Measurements from ENCODE around the gene GRIP2.

The GRIP2 gene

DNA sequence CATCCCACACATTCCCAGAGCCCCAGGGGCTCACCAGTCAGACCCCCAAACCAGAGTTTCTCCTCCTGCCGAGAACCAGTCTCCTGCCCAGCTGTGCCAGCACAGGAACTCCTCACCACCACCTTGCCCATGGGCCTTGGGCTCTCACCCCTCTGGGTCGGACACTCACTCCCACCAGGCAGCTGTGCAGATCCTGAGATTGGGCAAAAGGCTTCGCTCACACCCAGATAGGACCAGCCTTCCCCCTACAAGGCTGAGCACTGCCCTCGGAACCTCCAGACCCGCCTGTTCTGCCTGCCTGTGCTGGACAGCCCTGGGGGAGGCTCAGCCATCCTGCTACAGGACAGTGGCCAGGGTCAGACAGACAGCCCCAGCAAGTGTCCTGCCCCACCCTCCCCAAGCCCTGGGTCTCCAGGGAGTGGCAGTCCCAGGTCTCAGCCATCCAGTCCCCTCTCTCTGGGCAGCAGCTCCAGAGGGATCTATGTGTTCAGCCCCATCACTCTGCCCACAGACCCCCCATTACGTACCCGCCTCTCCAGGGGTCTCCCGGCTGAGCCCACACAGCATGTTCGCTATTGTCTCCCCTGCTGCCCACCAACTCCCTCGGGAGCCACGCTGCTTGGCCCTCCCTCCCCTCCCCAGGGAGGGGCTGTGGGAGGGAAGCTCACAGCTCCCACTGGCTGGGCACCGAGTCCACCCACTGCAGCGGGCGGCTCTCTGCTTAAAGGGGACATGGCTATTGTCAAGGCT, at the start of gene GRIP2:
GRIP2 (minus strand) TSS at position 601 of the 750 bp plus-strand sequence; CDS start at position 567, 34 bp downstream.
- DNase-seq (ENCODE audit: low read depth, low spot score), result no peak

DNA sequence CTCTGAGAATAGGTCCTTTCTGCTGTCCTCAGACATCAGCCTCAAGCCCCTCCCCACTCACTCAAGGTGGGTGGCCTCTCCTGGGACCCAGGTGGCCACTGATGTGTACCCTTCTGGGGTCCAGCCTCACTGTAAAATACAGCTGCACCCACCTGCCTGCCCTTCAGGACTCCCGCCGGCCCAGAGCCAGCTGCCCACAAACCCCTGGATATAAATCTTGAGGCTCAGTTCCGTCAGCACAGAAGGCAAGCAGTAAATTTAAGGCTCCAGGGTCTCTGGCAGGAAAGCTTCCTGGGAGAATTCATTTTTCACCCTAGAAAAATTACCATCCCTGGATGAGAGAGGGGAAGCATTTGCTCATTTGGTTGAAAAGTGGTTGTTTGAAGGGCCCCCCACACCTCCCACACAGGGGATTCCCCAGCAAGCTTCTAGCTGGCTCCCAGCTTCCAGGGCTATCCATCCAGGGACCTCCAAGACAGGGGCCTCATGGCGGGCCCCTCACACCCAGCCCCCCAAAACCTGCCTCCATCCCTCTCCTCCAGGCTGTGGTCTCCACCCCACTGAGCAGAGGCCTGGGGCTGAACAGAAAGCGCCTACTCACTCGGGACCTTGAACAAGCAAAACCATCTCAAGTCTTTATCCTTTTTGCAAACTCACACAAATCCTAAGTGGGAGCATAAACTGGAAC, 48.4 kb upstream of the GRIP2 start:
- DNase-seq (ENCODE audit: low read depth, low spot score), result no peak

DNA sequence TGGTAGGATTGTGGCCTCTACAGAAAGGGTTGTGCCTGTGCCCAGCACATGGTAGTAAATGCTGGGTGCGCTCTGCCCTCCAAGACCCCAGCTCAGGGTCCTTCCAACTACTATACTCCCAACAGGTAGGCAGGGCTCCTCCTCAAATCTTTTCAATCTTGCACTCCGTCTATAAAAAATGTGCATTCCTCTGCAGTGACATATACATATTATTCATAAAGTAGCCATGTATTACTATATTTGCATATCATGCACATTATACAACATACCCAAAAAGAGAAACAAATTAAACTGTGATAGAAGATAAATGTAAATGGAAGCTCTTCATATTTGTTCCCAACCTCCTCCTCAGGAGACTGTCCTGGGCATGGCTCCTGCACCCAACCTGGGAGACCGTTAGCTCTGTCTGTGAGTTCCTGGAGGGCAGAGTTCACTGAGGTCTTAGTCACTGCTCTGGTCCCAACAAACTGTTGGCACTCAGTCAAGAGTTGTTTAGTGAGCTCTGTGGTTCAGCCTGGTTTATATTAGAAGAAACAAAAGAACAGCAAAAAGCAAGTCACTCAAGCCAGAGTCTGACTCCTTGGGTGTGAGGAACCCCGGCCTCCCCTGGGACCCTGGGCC, 47.7 kb upstream of the GRIP2 start:
- no peak for DNase-seq (ENCODE audit: low read depth, low spot score)

DNA sequence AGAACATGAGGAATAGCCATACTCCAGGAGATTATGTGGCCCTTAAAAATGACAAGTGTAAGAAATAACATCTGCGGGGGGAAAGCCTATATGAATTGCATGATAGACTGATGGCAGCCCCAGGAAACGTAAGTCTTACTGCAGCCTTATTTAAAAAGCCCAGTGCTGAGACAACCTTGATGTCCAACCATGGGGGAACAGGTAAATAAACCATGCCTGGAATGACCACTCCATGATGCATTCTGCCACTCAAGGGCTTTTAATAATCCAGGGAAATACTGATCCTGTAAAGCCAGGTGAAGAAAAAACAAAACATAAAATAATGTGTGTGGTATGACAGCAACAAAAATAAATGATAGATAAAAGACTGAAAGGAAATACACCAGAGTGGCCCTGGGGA, 46.5 kb upstream of the GRIP2 start:
- no peak for DNase-seq (ENCODE audit: low read depth, low spot score)

DNA sequence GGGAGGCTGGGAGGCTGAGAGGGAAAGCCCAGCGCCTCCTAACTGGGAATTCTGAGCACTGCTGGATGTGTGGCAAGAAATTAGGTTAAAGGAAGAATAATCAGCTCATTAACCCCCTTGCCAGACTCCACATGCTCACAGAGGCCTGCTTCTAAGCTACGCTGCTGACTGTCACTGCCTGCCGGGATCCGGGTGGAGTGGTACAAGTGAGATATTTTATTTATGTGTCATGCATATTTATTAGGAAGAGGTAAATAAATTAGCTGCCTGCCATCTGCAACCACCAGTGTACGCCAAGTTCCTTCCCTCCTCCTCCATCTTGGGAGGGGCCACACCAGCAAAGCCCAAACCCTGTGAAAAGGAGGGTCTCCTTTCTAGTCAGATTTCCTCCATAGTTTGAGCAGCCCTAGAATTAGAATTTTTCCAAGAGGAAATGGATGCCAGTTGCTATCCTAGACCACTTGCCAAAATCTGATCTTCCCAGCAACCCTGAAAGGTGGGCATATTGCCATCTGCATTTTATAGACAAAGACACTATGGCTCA, 43.5 kb upstream of the GRIP2 start:
- DNase-seq (ENCODE audit: low read depth, low spot score), result no peak

DNA sequence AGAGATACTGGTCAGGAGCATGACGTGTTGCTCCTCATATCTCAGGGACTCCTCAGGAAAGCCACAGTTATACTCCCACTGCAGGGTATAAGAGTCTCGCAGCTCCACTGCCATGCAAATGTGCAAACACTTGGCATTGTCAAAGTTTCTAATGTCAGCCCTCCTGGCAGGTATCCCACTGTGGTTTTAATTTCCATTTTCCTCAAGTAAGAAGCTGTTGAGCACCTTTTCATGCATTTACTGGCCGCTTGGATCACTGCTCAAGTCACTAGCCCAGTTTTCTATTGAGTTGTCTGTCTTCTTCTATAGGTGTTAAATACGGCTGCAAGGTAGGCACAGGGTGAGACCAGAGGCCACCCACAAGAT, 41.9 kb upstream of the GRIP2 start:
- no peak for DNase-seq (ENCODE audit: low read depth, low spot score)

DNA sequence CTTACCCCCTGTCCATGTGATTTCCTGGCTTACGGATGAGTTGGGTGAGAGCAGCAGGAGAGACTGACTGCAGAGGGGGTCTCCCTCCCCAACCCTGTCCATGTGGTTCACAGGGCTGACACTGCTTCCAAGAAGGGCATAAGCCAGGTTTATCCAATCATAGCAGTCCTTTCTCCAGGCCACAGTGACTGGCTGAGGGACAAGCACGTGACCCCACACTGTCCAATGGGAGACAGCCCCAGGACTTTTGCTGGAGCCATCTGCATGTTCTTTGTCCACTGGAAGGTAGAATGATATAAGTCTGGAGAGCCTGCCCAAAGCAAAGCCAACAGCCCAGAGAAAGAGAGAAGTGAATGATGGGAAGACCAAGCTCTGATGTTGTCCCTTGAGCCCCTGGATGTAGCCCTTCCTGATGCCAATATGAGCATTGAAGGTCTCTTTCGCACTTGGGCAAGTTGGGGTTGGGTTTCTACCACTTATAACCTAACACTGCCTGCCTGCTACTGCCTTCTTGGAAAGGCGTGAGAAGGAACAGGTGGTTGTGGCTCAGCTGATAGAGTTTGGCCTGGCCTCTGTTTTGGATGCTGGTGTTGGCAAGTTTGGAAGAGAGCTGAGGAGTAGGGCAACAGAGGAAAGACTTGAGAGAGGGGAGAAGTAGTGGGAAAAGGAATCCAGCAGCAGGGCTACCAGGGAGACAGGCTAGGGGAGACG, 41.3 kb upstream of the GRIP2 start:
- no peak for DNase-seq (ENCODE audit: low read depth, low spot score)

DNA sequence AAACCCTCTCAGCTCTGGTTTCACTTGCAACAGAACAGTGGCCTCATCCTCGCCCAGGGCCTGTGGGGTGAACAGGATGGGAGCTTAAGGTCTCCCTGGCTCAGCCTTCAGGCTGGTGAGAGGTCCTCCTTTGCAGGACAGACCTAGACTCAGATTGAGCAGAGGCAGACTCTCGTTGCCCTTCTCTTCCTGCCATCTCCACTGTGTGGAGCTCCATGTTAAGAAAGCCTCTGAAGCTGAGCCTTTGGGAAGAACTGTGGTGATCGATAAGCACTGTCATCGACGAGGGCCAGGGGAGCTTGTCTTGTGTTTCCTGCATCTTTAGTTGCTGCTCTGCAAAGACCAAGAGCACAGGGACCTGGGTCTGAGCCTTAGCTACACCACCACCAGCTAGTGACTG, 37.8 kb upstream of the GRIP2 start:
- no peak for DNase-seq (ENCODE audit: low read depth, low spot score)

DNA sequence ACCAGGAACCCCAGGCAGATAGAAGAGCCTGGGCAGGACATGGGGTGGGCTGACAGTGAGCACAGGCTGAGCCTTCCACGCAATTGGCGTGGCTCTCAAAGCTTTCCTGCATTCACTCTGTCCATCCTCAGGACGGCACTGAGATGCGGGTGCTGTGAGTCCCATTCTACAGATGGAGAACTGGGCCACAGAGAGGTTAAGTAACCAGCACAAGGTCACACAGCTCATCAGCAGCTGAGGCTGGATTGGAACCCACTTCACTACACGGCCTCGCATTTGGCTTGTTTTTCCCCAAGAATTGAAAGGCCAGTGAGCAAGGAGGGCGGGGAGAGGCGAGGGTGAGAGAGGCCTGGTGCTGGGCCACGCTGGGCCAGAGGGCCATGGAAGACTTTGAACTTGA, 36.0 kb upstream of the GRIP2 start:
- DNase-seq (ENCODE audit: low read depth, low spot score), result no peak

DNA sequence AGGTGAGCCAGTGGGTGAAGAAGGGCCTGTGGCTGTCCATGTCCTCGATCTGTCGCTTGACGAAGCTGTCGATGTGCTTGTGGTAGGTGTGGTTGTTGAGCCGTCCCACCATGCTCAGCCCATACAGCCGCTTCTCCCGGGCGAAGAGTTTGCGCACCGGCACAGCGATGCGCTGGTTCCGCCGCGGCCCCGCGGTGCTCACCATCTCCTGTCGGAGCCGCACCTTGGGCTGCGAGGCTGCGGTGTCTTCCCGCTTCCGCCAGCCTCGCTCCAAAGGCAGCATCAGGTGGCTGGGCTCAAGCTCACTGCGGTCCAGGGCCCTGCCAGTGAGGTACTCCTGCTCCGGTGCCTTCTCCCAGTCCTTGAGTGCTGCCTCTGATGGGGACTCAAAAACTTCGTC, 34.0 kb upstream of the GRIP2 start:
- DNase-seq (ENCODE audit: low read depth, low spot score), result no peak

DNA sequence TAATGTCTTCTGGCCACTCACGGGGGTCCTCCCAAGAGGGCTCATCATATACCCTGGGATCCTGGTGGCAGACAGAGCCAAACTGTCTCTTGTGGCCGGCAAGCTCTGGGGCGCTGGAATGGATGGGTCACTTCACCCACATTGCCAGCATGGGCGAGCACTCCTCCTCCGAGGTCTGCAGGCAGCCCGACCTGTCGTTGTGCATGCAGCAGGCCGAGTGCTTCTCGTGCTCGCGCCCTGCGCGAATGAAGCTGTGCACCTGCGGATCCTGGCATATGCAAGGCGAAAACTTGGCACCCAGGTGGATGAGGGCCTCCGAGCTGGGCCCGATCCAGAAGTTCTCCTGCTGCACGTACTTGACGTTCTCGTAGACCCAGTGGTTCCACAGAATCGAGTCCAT, 33.6 kb upstream of the GRIP2 start:
- no peak for DNase-seq (ENCODE audit: low read depth, low spot score)

DNA sequence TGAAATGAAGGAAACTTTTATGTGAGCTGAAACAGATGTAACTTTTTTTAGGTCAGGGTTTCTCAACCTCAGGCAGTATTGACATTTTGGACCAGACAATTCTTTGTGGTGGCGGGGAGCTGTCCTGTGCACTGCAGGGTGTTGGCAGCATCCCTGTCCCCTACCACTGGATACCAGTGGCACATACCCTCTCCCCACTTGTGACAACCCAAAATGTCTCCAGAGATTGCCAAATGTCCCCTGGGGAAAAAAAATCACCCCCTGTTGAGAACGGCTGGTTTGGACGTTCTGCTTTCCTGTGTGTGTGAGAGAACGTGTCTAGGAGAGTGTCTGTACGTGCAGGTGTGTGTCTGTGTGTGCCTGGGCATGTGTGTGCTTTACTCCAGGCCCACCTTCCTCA, 30.7 kb upstream of the GRIP2 start:
- DNase-seq (ENCODE audit: low read depth, low spot score), result no peak

DNA sequence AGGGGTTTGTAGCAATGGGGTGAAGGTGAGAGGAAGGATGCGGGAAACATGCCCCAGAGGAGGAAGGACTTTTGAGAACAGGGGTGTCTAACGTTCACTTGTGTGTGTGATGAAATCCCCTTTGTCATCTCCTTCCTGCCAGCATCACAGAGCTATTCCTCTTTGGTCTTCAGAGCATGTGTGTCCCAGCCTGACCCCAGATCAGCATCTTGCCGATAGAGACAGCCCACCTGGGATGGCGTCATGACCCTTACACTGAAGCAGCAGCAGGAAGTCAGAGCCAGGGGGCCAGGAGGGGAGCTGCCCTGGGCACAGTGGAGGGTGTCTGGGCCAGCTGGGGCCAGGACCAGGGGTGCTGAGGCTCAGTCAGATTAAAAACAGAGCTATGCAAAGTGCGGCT, 29.9 kb upstream of the GRIP2 start:
- no peak for DNase-seq (ENCODE audit: low read depth, low spot score)

DNA sequence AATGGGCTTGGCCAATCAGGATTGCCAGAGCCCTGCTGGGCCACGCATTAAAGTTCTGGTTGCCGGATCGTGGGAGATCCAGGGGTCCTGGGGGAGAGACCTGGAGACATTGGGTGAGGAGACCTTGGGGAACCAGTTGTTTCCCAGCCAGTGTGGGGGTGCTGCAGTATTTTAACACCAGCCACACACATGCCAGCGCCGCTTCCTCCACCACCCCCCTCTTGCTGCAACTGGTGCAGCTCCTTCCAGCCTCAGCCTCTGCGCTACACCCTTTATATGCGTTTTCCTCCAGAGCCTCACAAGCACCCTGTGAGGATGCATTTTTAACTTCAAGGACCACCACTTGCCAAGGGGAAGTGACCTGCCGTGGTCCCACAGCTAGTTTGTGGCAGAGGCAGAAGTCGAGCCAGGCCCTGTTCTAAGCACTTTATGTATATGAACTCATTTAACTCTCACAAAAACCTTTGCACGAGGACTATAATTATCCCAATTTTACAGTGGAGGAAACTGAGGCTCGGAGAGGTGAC, 29.4 kb upstream of the GRIP2 start:
- no peak for DNase-seq (ENCODE audit: low read depth, low spot score)

DNA sequence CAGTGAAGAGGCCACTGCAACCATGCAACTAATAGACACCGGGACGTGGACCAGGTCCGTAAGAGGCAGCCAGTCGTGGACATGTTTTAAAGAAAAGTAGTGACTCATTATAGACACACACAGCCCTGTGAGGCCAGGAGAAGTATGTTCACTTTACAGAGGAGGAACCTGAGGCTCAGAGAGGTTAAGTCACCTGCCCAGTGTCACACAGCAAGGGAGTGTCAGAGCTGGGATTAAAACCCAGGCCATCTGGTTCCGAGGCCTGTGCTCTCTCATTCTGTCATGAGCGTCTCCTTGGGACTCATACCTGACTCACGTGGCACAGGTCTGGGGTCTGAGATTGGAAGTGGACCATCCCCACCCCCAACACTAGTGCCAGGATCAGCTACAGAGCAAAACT, 28.1 kb upstream of the GRIP2 start:
- DNase-seq (ENCODE audit: low read depth, low spot score), result no peak

DNA sequence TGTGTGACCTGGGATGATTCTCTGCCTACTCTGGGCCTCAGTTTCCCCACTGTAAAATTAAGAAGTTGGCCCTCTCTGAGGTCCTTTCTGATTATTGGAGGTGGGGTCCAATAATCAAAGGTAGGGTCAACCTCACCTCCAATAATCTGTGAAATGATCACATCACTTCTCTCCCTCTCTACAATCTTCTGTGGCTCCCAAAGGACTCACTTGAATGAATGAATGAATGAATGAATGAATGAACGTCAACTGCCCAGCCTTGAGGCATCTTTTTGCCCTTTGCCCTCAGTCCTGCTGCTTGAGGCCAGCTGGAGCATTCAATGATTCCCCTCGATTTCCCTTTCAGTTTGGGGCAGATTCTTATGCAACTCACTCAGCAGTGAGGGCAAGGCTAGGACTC, 26.7 kb upstream of the GRIP2 start:
- no peak for DNase-seq (ENCODE audit: low read depth, low spot score)

DNA sequence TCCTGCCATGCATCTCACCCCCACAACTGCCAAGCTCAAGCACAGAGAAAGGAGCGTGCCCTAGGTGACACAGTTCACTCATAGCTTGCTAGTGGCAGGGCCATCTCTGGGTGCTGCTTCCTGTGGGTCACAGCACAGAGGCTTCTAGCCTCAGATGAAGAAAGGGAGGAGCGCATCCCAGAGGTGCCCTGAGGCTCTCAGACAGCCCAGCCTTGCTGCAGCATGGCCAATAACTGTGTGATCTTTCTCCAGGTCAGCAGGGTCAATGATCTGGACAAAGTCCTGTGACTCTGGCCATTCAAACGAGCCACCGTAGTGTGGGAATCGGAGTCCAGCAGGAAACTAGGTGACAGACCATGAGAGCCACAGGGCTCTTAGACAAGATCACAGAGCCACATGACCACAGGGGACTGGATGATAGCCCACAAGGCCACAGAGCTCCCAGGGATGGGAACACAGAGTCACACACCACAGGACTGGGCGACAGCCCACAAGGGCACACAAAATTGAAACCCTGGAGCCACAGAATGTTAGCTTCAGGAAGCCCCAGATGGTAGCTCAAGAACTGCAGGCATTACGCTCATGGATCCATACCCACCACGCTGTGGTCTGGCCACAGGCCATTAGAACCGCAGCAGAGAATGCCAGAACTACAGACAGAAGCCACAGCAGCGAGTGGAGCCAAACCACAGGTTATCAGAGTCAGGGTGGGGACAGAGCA, 25.9 kb upstream of the GRIP2 start:
- DNase-seq (ENCODE audit: low read depth, low spot score), result no peak

DNA sequence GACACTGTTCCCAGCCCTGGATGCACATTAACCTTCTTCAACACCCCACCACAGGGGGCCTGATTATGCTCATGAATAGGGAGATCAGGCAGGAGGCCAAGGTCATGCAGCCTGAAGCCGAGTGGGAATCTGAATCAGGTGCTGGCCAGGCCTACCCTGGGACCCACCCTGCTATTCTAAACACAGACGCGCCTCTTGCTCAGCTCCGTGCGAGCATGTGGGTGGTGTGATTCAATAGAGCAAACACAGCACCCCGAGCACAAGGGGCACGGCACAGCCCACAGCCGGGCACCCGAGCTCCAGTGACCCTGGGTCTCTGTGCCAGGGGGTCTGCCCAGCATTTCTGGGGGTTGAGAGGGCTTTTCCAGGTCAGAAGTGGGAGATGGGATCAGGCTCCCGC, 24.6 kb upstream of the GRIP2 start:
- no peak for DNase-seq (ENCODE audit: low read depth, low spot score)

DNA sequence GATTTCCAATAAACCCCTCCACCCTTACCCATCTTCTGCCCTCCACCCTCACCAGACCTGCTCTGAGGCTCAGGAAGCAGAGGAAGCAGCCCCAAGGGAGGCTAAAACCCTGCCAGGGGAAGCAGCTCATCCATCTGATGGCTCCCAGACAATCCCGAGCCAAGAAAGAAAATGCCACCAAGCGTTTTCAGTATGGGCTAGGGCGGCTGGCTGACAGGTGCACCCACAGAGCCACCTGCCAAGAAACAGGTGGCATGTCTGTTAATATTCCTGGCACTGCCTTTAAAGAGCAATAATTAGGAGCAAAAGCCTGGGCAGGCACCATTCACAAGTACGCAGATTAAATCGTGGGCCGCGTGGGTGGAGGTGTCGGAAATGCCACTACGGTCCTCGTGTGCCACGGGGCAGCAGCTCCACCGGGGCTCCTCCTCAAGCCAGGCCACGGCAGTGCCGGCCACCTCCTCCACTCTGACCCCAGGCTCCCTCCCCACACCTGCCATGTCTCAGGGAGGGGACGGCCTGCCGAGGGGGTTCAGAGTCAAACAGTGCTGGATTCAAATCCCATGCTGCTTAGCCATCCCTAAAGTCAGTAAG, 23.9 kb upstream of the GRIP2 start:
- no peak for DNase-seq (ENCODE audit: low read depth, low spot score)

DNA sequence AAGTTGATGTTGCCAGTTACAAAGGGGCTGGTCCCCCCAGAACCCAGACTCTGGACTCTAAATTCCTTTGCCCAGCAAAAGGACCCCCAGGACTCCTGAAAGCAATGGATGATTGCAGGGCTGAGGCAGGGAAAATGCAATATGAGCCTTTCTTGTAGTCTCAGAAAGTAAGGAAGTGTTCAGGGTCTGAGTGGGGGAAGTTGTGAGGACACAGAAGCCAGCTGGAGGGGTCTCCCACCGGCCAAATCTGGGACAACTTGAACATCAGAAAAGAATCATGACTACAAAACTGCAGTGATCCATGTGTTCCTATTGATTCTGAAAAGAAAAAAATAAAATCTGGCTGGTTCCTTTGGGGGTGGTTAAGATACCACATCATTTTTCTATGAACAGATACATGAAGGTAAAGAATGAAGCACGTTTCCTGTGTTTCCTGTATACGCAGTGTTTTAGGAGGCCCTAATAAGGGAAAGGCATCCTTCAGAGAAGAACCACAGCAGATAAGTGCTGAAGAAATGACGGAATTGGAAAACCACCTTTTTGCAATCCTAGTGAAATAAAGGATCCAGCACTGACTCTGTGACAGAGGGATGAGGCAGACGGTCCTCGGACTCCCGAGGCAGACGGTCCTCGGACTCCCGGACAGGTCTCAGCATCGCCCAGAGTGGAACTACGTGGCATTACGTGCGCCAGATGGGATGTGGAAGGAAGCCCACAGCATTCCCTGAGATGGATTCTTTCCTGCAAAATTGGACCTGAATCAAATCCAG, 22.2 kb upstream of the GRIP2 start:
- no peak for DNase-seq (ENCODE audit: low read depth, low spot score)

Measured in brain pericyte (primary cell).